ENCODE data around the gene NRXN2.

Gene NRXN2

GRCh38 chr11:64614917-64615316 lies 108.1 kb downstream of the NRXN2 start:
- H3K4me3 ChIP-seq (ENCODE audit: low read depth, low read length), result no peak overlapping the region
- TF ChIP-seq CTCF (IDR thresholded peaks at IDR 0.05; ENCODE audit: low read depth, low read length), result no peak
- TF ChIP-seq MAX (IDR thresholded peaks at IDR 0.05; ENCODE audit: low read depth, low read length), result no peak
- TF ChIP-seq MYC (IDR thresholded peaks at IDR 0.05; ENCODE audit: low read depth, low read length), result no peak
- no peak for TF ChIP-seq POLR2A (IDR thresholded peaks at IDR 0.05; ENCODE audit: extremely low read depth, insufficient read length)
- peak; percentile 68 for DNase-seq (ENCODE audit: low read depth)

GRCh38 chr11:64613648-64614047 lies 109.3 kb downstream of the NRXN2 start:
- H3K4me3 ChIP-seq (ENCODE audit: low read depth, low read length), result no peak overlapping the region
- TF ChIP-seq POLR2A (IDR thresholded peaks at IDR 0.05; ENCODE audit: extremely low read depth, insufficient read length) (no peak), MAX (IDR thresholded peaks at IDR 0.05; ENCODE audit: low read depth, low read length) (no peak)
- no peak for DNase-seq (ENCODE audit: low read depth)

- DNase-seq (ENCODE audit: low read depth), result peak; percentile 81
- H3K4me3 ChIP-seq (ENCODE audit: low read depth, low read length), result no peak overlapping the region
- 0 out of 2 replicates have a peak, but pooled peaks have one; percentile 15 for TF ChIP-seq MYC (IDR thresholded peaks at IDR 0.05; ENCODE audit: low read depth, low read length)
- TF ChIP-seq CTCF (IDR thresholded peaks at IDR 0.05; ENCODE audit: low read depth, low read length), result no peak
- TF ChIP-seq POLR2A (IDR thresholded peaks at IDR 0.05; ENCODE audit: extremely low read depth, insufficient read length), result no peak
- TF ChIP-seq MAX (IDR thresholded peaks at IDR 0.05; ENCODE audit: low read depth, low read length), result 0 out of 2 replicates have a peak, but pooled peaks have one; percentile 34
Measured at GRCh38 chr11:64611869-64612646, 110.9 kb downstream of the NRXN2 start.

- H3K4me3 ChIP-seq (ENCODE audit: low read depth, low read length), result no peak overlapping the region
- no peak for DNase-seq (ENCODE audit: low read depth)
- TF ChIP-seq MYC (IDR thresholded peaks at IDR 0.05; ENCODE audit: low read depth, low read length) (no peak), MAX (IDR thresholded peaks at IDR 0.05; ENCODE audit: low read depth, low read length) (no peak), CTCF (IDR thresholded peaks at IDR 0.05; ENCODE audit: low read depth, low read length) (no peak), POLR2A (IDR thresholded peaks at IDR 0.05; ENCODE audit: extremely low read depth, insufficient read length) (no peak)
Measured at GRCh38 chr11:64611176-64611575, 111.8 kb downstream of the NRXN2 start.

GRCh38 chr11:64610596-64610995 lies 112.4 kb downstream of the NRXN2 start:
- TF ChIP-seq MYC (IDR thresholded peaks at IDR 0.05; ENCODE audit: low read depth, low read length) (no peak), MAX (IDR thresholded peaks at IDR 0.05; ENCODE audit: low read depth, low read length) (no peak), POLR2A (IDR thresholded peaks at IDR 0.05; ENCODE audit: extremely low read depth, insufficient read length) (no peak), CTCF (IDR thresholded peaks at IDR 0.05; ENCODE audit: low read depth, low read length) (no peak)
- DNase-seq (ENCODE audit: low read depth), result no peak
- H3K4me3 ChIP-seq (ENCODE audit: low read depth, low read length), result no peak overlapping the region

- no peak overlapping the region for H3K4me3 ChIP-seq (ENCODE audit: low read depth, low read length)
- peak; percentile 98 for DNase-seq (ENCODE audit: low read depth)
- TF ChIP-seq MYC (IDR thresholded peaks at IDR 0.05; ENCODE audit: low read depth, low read length), result peak; percentile 91
- no peak for TF ChIP-seq MAX (IDR thresholded peaks at IDR 0.05; ENCODE audit: low read depth, low read length)
- TF ChIP-seq CTCF (IDR thresholded peaks at IDR 0.05; ENCODE audit: low read depth, low read length), result no peak
- TF ChIP-seq POLR2A (IDR thresholded peaks at IDR 0.05; ENCODE audit: extremely low read depth, insufficient read length), result peak; percentile 73
Measured at GRCh38 chr11:64609436-64610047, 113.5 kb downstream of the NRXN2 start.
